ENCODE results near the gene ASB18.
"Not testable (repeated sequence)": the region's sequence is repeated elsewhere in the genome, so short reads cannot be mapped to it uniquely, and the experiment has no call there.

Gene ASB18, protein sequence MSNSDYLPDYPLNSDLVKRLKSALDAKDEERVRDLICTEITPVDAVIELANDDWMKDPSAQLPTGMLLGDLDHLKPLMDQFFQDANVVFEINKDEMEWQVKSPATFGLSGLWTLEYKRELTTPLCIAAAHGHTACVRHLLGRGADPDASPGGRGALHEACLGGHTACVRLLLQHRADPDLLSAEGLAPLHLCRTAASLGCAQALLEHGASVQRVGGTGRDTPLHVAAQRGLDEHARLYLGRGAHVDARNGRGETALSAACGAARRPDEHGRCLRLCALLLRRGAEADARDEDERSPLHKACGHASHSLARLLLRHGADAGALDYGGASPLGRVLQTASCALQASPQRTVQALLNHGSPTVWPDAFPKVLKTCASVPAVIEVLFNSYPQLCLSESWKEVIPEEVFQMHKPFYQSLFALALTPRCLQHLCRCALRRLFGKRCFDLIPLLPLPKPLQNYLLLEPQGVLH

DNA sequence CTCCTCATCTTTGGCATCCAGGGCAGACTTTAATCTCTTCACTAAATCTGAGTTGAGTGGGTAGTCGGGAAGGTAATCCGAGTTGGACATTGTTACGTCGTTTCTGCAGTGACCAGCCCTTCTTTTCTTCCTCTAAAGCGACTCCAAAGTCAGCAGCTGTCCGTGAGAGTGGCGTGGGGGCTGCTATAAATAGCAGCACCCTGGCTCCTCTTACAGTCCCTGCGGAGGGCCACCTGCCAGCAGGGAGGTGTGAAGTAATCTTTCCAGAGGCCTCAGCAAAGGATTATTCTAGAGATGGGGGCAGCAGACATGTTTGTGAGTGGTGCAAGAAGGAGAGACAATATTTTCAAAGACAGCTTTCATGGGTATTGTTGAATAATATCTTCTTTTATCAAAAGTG, at the start of gene ASB18:
Gene ASB18, minus strand, starts transcription at position 151 of the 400 bp plus-strand sequence. Its CDS starts 61 bp downstream, at position 90.
- DNase-seq: no peak

DNA sequence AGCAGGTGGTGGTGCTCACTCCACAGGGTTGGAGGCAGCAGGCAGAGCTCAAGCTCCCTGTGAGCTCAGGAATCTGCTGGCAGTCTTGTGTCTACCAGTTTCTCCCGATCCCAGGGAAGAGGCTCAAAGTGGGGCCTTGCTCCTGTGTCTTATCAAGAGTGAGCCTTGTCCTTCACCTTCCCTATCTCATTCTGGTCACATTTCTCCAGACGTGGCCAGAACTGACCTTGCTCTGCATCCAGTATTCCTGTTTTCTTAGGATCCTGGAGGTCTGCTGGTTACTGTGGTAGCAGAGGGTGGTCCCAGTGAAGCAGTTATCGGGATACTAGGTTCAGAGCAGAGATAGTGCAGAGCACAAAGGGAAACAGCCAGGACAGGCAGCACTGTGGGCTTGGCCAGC, 47.1 kb upstream of the ASB18 start:
- DNase-seq: no peak

DNA sequence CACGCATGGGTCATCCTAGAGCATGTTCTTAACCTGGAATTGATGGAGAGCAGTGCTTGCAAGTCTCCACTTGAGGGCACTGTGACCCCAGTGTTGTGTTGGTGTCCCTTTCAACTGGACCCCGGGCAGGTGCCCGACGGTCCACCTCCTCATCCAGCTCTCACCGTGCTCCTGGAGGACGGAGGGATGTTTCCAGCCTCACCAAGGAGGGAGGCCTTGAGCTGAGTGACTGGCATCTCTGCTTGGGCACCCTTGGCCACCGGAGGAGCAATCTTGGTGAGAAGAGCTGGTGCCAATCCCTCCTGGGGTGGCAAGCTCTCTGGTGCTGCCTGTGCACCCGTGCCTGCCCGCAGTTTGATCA, 45.4 kb upstream of the ASB18 start:
- no peak for DNase-seq

DNA sequence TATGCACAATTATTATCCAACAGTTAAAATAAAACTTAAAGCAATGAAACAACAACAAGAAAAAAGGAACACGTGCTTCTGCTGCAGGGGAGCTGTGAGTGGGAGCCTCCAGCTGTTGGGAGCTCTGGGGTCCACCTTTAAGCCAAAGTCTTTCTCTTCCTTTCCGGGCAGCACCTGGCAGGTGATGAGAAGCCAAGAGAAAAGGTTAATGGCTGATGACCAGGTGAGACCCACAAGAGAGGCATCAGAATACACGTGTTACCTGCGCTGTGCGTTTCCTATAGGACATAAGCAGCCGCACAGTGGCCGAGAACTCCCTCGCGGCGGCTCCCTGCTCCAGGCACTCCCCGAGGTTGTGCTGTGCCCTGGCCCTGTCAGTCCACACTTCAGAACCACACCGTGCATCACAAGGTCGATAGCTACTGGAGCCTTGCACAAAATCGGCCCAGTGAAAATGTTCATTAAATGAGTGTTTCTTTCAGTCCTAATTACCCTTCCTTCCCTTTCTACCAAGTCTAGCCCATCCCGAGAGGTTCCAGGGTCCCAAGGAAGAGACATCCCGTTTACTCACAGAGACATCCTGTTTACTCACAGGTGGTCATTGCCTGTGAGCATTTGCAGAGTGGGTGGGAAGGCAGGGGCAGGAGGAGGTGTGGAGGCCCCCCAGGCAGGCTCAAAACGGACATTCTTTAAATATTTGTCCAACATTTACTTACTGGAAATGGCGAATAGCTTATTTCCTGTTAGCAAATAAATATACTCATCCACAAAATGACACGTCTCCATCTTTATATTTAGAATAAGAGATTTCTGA, 44.9 kb upstream of the ASB18 start:
- DNase-seq: no peak

DNA sequence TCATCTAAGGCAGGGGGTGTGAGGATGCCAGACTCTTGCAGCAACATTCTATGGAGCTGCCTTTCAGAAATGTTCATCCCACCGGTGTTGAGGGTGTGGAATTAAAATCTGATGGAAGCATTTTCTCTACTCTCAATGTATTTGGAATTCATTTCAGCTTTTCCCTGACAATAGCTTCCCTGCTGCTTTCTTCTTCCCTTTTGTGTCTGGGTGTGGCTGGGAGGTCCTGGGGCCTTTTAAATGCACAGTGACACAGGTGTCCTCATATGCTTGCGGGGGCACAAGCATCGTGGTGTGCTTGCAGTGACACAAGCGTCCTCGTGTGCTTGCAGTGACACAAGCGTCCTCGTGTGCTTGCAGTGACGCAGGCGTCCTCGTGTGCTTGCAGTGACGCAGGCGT, 43.4 kb upstream of the ASB18 start:
- no peak for DNase-seq

DNA sequence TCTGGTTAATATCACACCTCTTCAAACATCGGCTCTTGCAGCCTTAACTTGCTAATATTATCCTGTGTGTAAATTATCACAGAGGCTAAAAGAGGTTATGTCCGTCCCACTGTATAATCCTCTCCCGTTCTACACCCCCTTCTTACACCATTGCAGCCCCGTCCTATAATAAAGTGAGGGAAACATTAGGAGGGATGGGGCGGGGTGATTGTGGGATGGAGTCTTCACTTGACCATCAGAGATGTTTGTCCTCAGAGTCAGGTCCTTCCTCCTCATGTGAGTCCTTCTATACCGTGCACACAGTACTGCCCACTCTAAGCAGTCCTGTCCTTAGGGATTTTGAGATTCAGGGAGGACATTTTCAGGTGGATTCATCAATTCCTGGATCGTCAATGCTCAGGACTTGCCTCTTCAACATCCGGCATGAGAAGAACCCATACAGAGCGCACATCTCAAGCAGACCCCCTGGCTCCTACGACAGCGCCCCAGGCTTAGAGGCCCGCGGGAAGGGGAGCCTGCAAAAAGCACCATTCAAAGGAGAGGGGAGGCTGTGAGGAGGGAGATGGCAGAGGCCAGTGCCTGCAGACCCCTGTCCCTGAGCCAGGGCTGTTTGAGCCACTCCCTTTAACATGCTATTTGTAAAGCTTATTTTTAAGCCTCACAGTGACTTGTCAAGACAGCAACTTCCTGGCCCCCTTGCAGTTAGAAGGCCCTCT, 42.8 kb upstream of the ASB18 start:
- DNase-seq: no peak

DNA sequence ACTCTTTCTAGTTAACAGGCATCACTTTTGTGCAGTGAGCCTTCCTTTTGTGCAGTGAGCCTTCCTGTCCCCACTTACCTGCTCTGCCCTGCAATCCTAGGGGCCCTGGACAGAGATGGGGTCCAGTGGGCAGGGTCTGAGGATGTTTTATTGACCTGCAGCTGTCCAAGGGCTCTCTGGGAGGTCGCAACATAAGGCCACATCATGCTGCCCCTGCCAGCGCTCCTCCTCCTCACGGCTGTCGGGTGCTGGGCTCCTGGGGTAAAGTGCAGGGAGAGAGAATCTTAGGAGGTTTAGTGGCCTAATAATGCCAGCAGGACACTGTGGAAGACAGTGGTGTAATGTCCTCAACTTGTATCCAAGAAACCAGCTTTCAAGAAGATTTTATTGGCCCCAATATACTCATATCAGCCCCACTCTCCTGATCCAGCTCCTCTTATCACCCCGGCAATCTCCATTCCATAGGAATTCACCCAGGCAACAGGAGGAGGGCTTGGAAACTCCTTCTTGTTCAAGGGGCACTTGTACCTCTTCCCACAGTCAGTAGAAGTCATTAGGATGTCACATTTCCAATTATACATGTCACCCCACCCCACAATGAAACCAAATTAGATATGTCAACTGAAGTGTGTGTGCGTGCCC, 41.9 kb upstream of the ASB18 start:
- no peak for DNase-seq

DNA sequence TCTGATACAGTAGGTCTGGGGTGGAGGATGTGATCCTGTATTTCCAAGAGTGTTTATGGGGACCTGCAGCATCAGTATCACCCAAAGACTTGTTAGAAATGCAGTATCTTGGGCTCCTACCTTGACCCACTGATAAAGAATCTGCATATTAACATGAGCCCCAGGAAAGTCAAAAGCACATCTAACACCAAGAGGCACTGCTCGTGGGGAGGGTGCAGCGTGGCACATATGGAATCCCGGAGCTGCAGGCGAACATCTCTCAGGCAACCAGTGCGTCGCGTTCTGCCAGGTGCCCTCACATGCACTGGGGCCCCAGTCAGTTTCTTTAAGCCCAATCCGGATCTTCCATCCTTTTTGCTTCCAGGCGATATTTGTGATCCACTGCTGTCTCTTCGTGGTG, 41.3 kb upstream of the ASB18 start:
- DNase-seq: no peak

DNA sequence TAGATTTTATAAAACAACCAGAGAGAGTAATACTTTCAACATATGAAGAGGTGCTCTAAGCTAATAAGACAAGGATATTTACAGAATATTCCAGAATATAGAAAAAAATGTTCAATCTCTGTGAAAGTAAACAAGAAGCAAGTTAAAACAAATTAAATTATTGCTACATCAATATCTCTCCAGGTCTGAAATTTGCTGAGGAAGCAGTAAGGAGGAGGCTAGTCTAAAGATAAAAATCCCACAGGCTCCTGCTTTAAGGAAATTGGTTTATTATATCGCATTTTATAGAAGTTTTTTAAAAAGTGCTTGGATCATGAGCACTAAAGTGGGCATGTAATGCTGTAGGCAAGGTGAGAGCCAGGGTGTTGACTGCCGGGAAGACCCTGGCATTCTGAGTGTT, 39.7 kb upstream of the ASB18 start:
- no peak for DNase-seq

DNA sequence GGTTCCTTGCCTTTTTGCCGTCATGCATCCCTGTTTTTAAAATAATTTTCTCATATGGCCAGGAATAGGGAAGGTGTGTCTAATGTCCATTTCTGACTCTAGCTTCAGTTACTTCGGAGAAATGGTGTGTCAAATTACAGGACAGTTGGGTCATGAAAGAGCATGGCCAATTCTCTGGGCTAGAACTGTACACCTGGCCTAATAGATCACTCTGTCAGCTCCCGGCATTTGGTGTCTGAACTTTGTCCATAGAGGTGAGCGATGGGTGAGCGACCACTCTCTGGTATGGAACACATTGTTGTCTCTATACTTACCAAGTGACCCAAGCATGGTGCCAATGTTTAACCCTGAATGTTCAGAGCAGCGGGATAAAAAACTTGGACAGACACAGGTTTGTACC, 38.3 kb upstream of the ASB18 start:
- DNase-seq: no peak

DNA sequence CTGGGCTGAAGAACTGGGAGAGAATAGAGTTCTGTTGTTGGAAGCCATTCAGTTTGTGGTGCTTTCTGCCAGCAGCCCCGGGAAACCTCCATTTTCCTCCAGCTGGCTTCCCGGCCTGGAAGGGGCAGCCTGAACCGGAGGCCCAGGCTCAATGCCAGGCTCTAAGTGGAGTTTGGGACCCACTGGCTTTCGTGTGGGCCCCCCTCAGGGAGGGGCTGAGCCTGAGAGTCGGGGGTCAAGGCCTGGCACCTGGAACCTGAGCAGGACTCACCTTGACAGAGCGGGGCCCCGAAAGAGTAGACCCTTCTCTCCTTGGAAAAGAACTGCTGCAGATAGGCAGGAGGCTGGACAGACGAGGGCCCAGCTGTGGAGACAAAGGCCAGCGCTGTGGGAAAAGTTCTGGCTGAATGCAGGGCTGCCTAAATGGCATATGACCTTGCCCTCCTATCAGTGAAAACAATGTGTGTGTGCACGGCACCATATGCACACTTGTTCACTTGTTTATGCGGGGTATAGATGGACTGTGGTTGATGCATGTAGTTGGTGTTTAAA, 34.8 kb upstream of the ASB18 start:
- DNase-seq: no peak

DNA sequence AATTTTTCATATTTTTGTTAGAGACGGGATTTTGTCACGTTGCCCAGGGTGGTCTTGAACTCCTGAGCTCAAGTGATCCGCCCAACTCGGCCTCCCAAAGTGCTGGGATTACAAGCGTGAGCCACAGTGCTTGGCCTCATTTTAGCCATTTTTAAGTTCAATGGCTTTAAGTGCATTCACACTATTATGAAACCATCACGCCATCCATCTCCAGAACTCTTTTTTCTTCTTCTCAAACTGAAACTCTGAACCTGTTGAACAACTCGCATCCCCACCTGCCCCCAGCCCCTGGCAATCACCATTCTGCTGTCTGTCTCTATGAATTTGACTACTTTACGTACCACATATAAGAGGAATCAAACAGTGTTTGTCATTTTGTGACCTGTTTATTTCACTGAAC, 31.3 kb upstream of the ASB18 start:
- no peak for DNase-seq

DNA sequence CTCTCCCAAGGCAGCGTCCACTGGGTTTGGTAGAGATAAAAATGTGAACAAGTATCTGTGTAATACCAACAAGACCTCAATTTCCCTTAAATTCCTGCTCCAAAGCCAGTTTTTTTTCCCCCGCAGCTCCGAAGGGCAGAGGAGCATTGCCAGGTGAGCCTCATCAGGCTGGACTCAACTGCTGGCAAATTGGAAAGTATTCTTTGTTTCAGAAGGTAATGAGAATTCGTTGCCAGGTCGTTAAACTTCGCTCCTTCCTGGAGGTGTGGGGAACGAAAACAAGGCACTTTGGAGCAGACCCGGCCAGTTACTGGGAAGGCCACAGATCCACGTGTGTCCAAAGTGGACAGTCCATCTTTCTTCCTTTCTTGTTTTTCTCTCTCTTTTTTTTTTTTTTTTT, 30.4 kb upstream of the ASB18 start:
- no peak for DNase-seq

DNA sequence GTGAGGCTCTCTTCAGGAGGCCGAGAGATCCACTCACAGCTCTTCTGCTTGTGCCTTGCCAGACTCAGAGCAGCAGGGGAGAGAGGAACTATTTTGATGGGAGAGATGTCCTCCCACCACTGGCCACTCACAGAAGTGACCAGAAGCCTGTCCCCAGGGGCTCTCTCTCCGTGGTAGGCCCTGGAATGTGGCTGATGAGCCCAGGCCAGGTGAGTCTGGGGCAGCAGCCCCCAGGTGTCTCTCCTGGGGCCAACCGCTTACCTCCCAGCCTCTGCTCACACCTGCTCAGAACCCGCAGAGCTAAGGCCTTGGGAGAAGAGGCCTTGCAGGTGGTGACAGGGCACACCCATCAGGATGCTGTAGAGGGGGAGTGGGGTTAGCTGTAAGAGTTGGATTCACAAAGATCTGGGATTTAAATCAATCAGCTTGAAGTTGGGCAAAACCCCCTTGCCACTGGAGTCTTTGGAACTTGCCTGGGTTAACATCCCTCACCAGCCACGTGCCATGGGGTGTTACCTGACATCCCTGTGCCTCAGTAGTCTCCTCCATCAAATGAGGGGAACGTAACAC, 29.1 kb upstream of the ASB18 start:
- no peak for DNase-seq

DNA sequence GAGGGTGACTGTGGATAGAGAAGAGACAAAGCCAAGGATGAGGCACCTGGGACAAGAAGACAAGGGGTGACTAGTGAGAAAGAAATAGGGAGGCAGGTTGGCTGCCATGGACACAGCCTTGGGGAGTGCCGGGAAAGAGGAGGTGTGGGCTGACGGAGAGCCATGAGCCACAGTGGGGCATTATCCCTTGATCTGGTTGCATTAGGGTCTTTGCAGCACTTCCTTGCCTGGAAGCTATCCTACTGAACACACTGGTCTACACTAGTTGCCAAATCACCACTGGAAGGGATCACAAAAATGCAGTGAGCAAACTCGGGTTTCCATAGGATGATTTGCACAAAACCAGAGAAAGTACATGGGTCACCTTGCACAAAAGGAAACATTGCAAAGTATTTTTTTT, 27.7 kb upstream of the ASB18 start:
- no peak for DNase-seq

DNA sequence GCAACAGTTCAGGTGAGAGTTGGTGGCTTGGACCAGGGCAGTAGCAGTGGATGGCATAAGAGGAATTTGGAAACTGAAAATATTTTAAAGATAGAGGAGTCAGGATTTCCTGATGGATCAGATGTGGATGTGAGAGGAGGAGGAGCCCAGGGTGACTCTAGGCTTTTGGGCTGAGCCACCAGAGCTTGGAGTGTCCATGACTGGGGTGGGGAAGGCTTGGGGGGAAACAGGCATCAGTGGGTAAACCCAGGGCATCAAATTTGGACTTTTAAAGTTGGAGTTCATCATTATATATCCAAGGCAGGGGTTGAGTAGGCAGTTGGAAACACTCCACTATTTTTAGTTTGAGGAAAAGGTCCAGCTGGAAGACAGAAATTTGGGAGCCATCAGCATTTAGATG, 27.3 kb upstream of the ASB18 start:
- DNase-seq: no peak

DNA sequence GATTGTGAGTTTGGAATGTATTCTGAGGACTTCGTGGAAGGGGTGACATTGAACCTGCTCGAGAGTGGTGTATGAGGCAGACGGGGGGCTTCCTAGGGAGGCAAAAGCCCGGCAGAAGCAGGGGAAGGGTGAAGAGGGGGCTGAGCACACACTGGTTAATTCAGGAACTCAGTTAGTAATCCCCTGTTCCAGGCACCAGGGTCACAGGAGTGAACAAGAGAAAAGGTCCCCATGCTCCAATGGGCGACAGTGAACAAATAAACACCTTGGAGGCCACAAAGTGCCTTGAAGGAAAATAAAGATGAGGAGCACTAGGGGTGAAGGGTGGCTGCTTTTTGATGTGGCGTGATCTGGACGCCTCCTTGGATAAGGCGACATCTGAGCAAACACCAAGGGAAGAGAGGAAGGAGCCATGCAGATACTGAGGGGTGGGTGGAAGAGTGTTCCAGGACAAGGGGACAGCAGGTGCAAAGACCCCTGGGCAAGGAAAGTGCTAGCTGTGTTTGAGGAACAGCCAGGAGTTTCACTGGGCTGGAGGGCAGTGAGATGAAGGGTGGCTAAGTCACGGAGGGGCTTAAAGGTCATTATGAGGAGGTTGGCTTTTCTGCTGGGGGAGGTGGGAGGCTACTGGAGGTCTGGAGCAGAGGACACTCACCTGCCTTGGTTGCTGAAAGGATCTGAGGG, 26.7 kb upstream of the ASB18 start:
- no peak for DNase-seq

DNA sequence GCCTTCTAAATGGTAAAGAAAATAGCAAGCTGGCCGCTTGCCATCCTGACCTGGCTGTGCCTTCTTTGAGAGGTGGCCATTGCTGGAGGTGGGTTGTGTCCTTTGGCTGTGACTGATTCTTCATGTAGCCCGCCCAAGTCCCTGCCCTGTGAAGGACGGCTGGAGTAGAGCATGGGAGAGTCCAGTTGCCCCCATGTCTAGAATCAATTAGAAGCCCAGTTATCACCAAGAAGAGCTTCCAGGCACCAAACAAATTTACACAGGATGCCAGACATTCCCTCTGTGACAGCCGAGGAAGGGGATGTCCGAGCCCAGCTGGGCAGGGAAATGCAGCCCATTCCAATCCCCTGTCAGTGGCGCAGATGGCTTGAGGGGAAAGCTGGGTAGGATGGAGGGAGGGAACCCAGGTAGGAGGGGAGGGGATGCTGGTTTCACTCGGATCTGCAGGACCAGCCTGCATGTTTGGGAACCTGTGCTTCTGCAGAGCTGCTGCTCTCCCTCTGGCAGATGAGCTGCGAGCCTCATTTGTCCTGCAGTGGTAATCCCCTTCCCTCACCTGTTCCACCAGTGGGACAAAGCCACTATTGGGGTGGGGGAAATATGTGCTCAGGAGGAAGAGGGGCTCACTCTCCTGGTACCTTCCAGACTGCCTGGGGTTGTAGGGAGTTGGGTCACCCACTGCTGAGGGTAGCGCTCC, 25.7 kb upstream of the ASB18 start:
- no peak for DNase-seq

DNA sequence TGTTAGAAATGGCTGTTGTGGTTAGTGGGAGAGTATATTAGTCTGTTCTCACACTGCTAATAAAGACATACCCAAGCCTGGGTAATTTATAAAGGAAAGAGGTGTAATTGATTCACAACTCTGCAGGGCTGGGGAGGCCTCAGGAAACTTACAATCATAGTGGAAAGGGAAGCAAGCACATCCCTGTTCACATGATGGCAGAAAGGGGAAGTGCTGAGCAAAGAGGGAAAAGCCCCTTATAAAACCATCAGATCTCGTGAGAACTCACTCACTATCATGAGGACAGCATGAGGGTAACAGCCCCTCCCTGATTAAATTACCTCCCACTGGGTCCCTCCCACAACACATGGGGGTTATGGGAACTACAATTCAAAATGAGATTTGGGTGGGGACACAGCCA, 24.2 kb upstream of the ASB18 start:
- not testable (repeated sequence) for DNase-seq

DNA sequence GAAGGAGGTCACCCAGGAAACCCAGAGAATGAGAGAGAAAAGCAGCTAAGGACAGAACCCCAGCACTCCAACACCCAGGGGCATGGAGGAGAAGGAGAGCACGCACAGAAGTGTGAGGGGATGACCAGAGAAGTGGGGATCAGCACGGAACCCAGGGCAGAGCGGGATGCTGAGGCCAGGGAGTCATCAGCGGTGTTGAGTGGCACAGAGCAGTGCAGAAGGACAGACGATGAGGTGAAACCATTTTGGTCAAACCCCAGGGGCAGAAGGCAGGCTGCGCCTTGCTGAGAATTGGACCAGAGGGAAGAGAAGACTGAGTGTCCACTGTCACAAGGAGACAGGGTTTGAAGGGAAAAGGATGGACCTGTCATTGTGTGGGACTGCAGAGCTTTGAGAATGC, 23.4 kb upstream of the ASB18 start:
- no peak for DNase-seq

DNA sequence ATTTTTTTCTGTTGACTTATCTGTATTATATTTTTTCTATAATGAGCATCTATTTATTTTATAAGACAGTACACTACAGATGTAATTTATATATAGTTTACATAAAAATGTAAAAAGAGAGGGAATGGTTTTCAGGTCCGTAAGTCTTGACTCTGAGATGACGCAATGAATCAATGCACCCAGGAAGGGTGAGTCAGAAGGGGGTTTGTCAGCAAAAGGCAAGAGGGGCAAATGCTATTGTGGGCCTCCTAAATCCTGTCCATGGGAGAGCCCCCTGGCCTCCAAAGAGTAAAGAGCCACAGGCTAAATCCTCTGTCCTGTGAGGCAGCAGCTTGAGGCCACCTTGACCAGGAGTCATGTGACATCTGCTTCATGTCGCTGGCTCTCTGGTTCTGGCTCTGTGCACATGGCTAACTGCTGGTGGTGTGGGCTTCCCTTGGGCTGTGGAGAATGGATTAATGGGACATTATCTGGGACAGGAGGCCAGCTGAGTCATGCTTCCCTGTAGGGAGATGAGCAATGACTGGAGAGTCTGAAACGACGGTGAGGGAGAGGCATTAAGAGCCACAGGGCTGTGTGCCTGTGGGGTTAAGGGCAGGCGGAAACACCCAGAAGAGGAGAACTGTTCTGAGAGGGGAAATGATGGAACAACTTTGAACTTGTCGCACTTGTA, 22.8 kb upstream of the ASB18 start:
- DNase-seq: no peak

Data from NCI-H1417 treated with DMSO at 0.1 percent for 48 hours (cell line).